ENCODE results near the gene SPTBN1. TPM values are rescaled to one million over a fixed set of nuclear protein-coding genes. Genes with fewer than 3 reads are reported as not detected.

Gene SPTBN1
- total and polyA plus RNA-seq, 9 of the 15 experiments (the other 6 are each of a cell fraction or from before 2014, with no cell fraction given), result 8.9 to 66.8 (median 31.4) TPM

DNA sequence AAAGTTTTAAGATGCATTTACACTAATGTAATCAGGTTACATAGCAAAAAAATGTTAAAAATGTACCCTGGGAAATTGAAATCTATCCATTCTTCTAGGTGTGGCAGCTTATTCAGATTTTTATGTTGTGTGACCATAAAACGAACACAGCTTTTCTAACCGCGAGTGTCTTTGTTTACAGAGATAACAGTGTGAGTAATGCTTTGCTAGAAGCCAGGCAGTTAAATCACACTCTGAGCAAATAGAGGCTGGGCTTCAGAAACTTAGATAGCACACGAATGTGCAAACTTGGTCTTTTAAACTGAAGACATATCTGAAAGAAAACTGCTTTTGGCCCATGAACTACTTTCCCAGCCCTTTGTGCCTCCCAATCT lies 116.1 kb downstream of the SPTBN1 start (continued):
- peak; percentile 70; the same call in 1 of the 2 replicates for TF ChIP-seq MYNN (IDR thresholded peaks at IDR 0.05)
- TF ChIP-seq MYNN (CRISPR knock-in tag; IDR thresholded peaks at IDR 0.05), result no peak
- TF ChIP-seq L3MBTL2 (IDR thresholded peaks at IDR 0.05), result peak; percentile 36; the same call in 1 of the 2 replicates
- peak; percentile 70 for TF ChIP-seq ATF3 (IDR thresholded peaks at IDR 0.05)
- no peak for TF ChIP-seq ATF3 (CRISPR knock-in tag; conservative IDR thresholded peaks at IDR 0.05)
- no peak for TF ChIP-seq ZHX1 (conservative IDR thresholded peaks at IDR 0.05; ENCODE audit: low read length)
- peak in 1 of 2 experiments; percentile 95; a peak in 2 of 4 replicates for TF ChIP-seq HDAC1 (IDR thresholded peaks at IDR 0.05)
- 0 out of 2 replicates have a peak, but pooled peaks have one; percentile 8 for TF ChIP-seq DEAF1 (CRISPR knock-in tag; IDR thresholded peaks at IDR 0.05)
- TF ChIP-seq MNT (conservative IDR thresholded peaks at IDR 0.05), result peak in 1 of 2 experiments; percentile 36; a peak in 1 of 4 replicates
- no peak for TF ChIP-seq SP2 (IDR thresholded peaks at IDR 0.05; ENCODE audit: extremely low read depth, low read depth, low read length, poor library complexity, severe bottlenecking)
- peak; percentile 80 for TF ChIP-seq TEAD4 (IDR thresholded peaks at IDR 0.05; ENCODE audit: low read length)
- TF ChIP-seq TEAD4 (CRISPR knock-in tag; IDR thresholded peaks at IDR 0.05; ENCODE audit: borderline replicate concordance), result no peak
- TF ChIP-seq PBX2 (CRISPR knock-in tag; IDR thresholded peaks at IDR 0.05; ENCODE audit: low read depth), result no peak
- TF ChIP-seq PBX2 (tag; conservative IDR thresholded peaks at IDR 0.05; ENCODE audit: low read depth), result peak; percentile 60
- 0 out of 2 replicates have a peak, but pooled peaks have one; percentile 28 for TF ChIP-seq VEZF1 (CRISPR knock-in tag; IDR thresholded peaks at IDR 0.05)
- peak; percentile 99 for TF ChIP-seq KDM1A (IDR thresholded peaks at IDR 0.05)
- peak; percentile 31; the same call in 1 of the 2 replicates for TF ChIP-seq KLF16 (IDR thresholded peaks at IDR 0.05)

Data from K562 (cell line).